IMR-90 (cell line): ENCODE measurements around the gene RTEL1. TPM values are rescaled to one million over a fixed set of nuclear protein-coding genes. Genes with fewer than 3 reads are reported as not detected.

Experiments
- ATAC-seq: fragments of 200-7000 bp; cut with Tn5 transposase; 2 replicates; pipeline ENCODE4 v1.9.1; 2020; ENCODE audit warnings: low read depth, mild to moderate bottlenecking, moderate library complexity
- BruUV-seq: library from RNA; stranded (reverse); fragments of 400-500 nt; replicated peaks from 2 replicates; lab custom pipeline; 2021; lab: Mats Ljungman, UMichigan
- CTCF ChIA-PET: fragments of 300-600 bp; formaldehyde crosslinking; extraction: SDS; loops from one replicate; lab custom pipeline; 2021; ENCODE audit warnings: antibody characterized with exemption; lab: Yijun Ruan, JAX
- POLR2A ChIA-PET: fragments of 300-600 bp; sonication (Branson Sonifier 250); formaldehyde crosslinking; loops from one replicate; lab custom pipeline; 2022; ENCODE audit warnings: antibody characterized with exemption; ENCODE audit not compliant: unreplicated experiment; lab: Charles Lee
- DNase-seq: peaks from one replicate; pipeline ENCODE4 v3.0.0; 2013
- H2AFZ ChIP-seq: replicated peaks from 2 replicates; pipeline ENCODE3; 2013; ENCODE audit warnings: low read length, mild to moderate bottlenecking; ENCODE audit not compliant: poor library complexity
- H2AK5ac ChIP-seq: 2 replicates; pipeline ENCODE4 v1.6.1; 2013; ENCODE audit warnings: low read depth, low read length, inconsistent platforms
- H2AK9ac ChIP-seq: replicated peaks from 2 replicates; pipeline ENCODE3; 2013; ENCODE audit warnings: mild to moderate bottlenecking, low read depth, low read length, moderate library complexity; ENCODE audit not compliant: poor library complexity
- H2BK120ac ChIP-seq: 2 replicates; pipeline ENCODE4 v1.6.1; 2013; ENCODE audit warnings: low read depth, low read length, inconsistent platforms
- H2BK15ac ChIP-seq: 3 replicates; pipeline ENCODE4 v1.6.1; 2013; ENCODE audit warnings: low read depth, low read length, inconsistent platforms
- H2BK20ac ChIP-seq: 2 replicates; pipeline ENCODE4 v1.6.1; 2013; ENCODE audit warnings: low read depth, mild to moderate bottlenecking, inconsistent platforms, low read length, moderate library complexity
- H2BK5ac ChIP-seq: 2 replicates; pipeline ENCODE4 v1.6.1; 2013; ENCODE audit warnings: mild to moderate bottlenecking, low read depth, low read length, inconsistent platforms; ENCODE audit not compliant: poor library complexity, severe bottlenecking
- H3K14ac ChIP-seq: replicated peaks from 2 replicates; pipeline ENCODE4 v1.6.1; 2013; ENCODE audit warnings: low read depth, low read length, inconsistent platforms
- H3K18ac ChIP-seq: 2 replicates; pipeline ENCODE4 v1.6.1; 2013; ENCODE audit warnings: low read depth, low read length, control low read depth
- H3K23ac ChIP-seq: 2 replicates; pipeline ENCODE4 v1.6.1; 2013; ENCODE audit warnings: low read depth, low read length, inconsistent platforms
- H3K27ac ChIP-seq: 2 replicates; pipeline ENCODE4 v1.5.1; 2013; ENCODE audit warnings: mild to moderate bottlenecking, control low read depth, low read length; ENCODE audit not compliant: insufficient read depth
- H3K27me3 ChIP-seq: 2 replicates; pipeline ENCODE4 v1.6.1; 2013; ENCODE audit warnings: low read length; ENCODE audit not compliant: control insufficient read depth, insufficient read depth
- H3K36me3 ChIP-seq: 2 replicates; pipeline ENCODE4 v1.6.1; 2013; ENCODE audit warnings: low read length, mixed read lengths; ENCODE audit not compliant: control insufficient read depth, insufficient read depth
- H3K4ac ChIP-seq: 2 replicates; pipeline ENCODE4 v1.6.1; 2013; ENCODE audit warnings: low read depth, low read length, inconsistent platforms
- H3K4me1 ChIP-seq: 2 replicates; pipeline ENCODE4 v1.6.1; 2013; ENCODE audit warnings: low read length, mixed read lengths; ENCODE audit not compliant: control insufficient read depth, insufficient read depth
- H3K4me2 ChIP-seq: 2 replicates; pipeline ENCODE4 v1.6.1; 2013; ENCODE audit warnings: low read depth, mild to moderate bottlenecking, control low read depth, low read length, moderate library complexity
- H3K4me3 ChIP-seq: 2 replicates; pipeline ENCODE4 v1.5.1; 2013; ENCODE audit warnings: low read depth, mild to moderate bottlenecking, control low read depth, low read length, moderate library complexity; ENCODE audit not compliant: insufficient read depth
- H3K56ac ChIP-seq: 2 replicates; pipeline ENCODE4 v1.6.1; 2013; ENCODE audit warnings: low read length, inconsistent platforms; ENCODE audit not compliant: insufficient read depth; ENCODE audit errors: extremely low read depth
- H3K79me1 ChIP-seq, 2 experiments: 2 replicates each; pipeline ENCODE4 v1.6.1; 2013; ENCODE audit warnings: low read length in 2 of 2, inconsistent platforms in 1 of 2, low read depth in 1 of 2
- H3K9ac ChIP-seq: 2 replicates; pipeline ENCODE4 v1.6.1; 2013; ENCODE audit warnings: low read depth, low read length, control low read depth
- H3K9me1 ChIP-seq: 2 replicates; pipeline ENCODE4 v1.6.1; 2013; ENCODE audit warnings: low read length, inconsistent platforms; ENCODE audit not compliant: insufficient read depth
- H3K9me3 ChIP-seq: 2 replicates; pipeline ENCODE4 v1.6.1; 2013; ENCODE audit warnings: low read length; ENCODE audit not compliant: control insufficient read depth, insufficient read depth
- H4K20me1 ChIP-seq: 2 replicates; pipeline ENCODE4 v1.6.1; 2013; ENCODE audit warnings: low read length, inconsistent platforms; ENCODE audit not compliant: insufficient read depth
- H4K5ac ChIP-seq: 2 replicates; pipeline ENCODE4 v1.6.1; 2013; ENCODE audit warnings: mild to moderate bottlenecking, low read depth, low read length, control low read depth
- H4K8ac ChIP-seq, 2 experiments: 2 replicates each; pipeline ENCODE4 v1.6.1; 2013; ENCODE audit warnings: low read depth in 2 of 2, low read length in 2 of 2, control low read depth in 1 of 2, inconsistent platforms in 1 of 2
- H4K91ac ChIP-seq: 2 replicates; pipeline ENCODE4 v1.6.1; 2013; ENCODE audit warnings: low read depth, low read length, inconsistent platforms; ENCODE audit not compliant: insufficient read depth
- BHLHE40 ChIP-seq: fragments of 150-350 bp; IDR thresholded peaks from 2 replicates; pipeline ENCODE4 v1.6.1; 2016; ENCODE audit warnings: mild to moderate bottlenecking, low read depth, low read length
- CEBPB ChIP-seq: IDR thresholded peaks from 2 replicates; pipeline ENCODE4 v1.6.1; 2012; ENCODE audit warnings: low read depth, low read length, improper control_type of control experiment
- CHD1 ChIP-seq: IDR thresholded peaks from 2 replicates; pipeline ENCODE4 v1.6.1; 2012; ENCODE audit warnings: low read depth, low read length, improper control_type of control experiment
- MAFK ChIP-seq: IDR thresholded peaks from 2 replicates; pipeline ENCODE4 v1.6.1; 2012; ENCODE audit warnings: low read depth, low read length, improper control_type of control experiment
- MAZ ChIP-seq: IDR thresholded peaks from 2 replicates; pipeline ENCODE4 v1.6.1; 2012; ENCODE audit warnings: low read depth, mild to moderate bottlenecking, low read length, improper control_type of control experiment, moderate library complexity, borderline replicate concordance
- MXI1 ChIP-seq: IDR thresholded peaks from 2 replicates; pipeline ENCODE4 v1.6.1; 2012; ENCODE audit warnings: low read depth, mild to moderate bottlenecking, low read length, moderate library complexity, borderline replicate concordance
- NFE2L2 ChIP-seq: fragments of 150-350 bp; IDR thresholded peaks from 2 replicates; pipeline ENCODE4 v1.6.1; 2016; ENCODE audit warnings: low read depth, mild to moderate bottlenecking, low read length
- POLR2A ChIP-seq: IDR thresholded peaks from 2 replicates; pipeline ENCODE4 v1.6.1; 2012; ENCODE audit warnings: mild to moderate bottlenecking, low read depth, low read length
- RAD21 ChIP-seq: IDR thresholded peaks from 2 replicates; pipeline ENCODE4 v1.6.1; 2012; ENCODE audit warnings: low read length, improper control_type of control experiment
- RCOR1 ChIP-seq: IDR thresholded peaks from 2 replicates; pipeline ENCODE4 v1.6.1; 2012; ENCODE audit warnings: mild to moderate bottlenecking, low read length, improper control_type of control experiment; ENCODE audit not compliant: insufficient replicate concordance
- RFX5 ChIP-seq: IDR thresholded peaks from 2 replicates; pipeline ENCODE4 v1.8.0; 2012; ENCODE audit warnings: low read depth, mild to moderate bottlenecking, low read length, moderate library complexity
- WGBS, 2 experiments: methylation state at CpG; one replicate each; pipeline versions ENCODE4 v1.1.5 to v1.1.7; 2013; ENCODE audit warnings: missing lambda C conversion rate in 2 of 2; ENCODE audit not compliant: insufficient read length in 1 of 2; ENCODE audit errors: extremely low coverage in 2 of 2; 5-methylcytosine and 5-hydroxymethylcytosine counted together
- dilution Hi-C: fragments of 300-500 bp; cut with HindIII; formaldehyde crosslinking; loops from one replicate; pipeline ENCODE4 v1.14.3; 2018; ENCODE audit warnings: low sequenced_read_pairs; ENCODE audit not compliant: unreplicated experiment
- in situ Hi-C: fragments of 300-500 bp; cut with MboI; formaldehyde crosslinking; loops from 3 replicates; pipeline ENCODE4 v1.14.3; 2019; ENCODE audit warnings: low sequenced_read_pairs, inconsistent platforms, mixed read lengths
- intact Hi-C: fragments of 100-400 bp; cut with micrococcal nuclease; formaldehyde crosslinking; loops from 2 replicates; pipeline ENCODE4 v1.10.0; 2022
- polyA plus RNA-seq, 3 experiments: library from polyadenylated mRNA; depleted of rRNA; stranded (reverse); fragments of >200 nt; gene quantifications; 2 replicates each; pipeline ENCODE4 v1.2.3, GENCODE V29; 2012; ENCODE audit warnings: low replicate concordance in 1 of 3
- total RNA-seq: library from RNA; depleted of rRNA; stranded (reverse); fragments of >200 nt; gene quantifications from 2 replicates; pipeline ENCODE4 v1.2.3, GENCODE V29; 2012
- TF ChIP-seq, protein P1 (sequence below): conservative IDR thresholded peaks from 2 replicates; pipeline ENCODE4 v1.5.1; 2012; ENCODE audit warnings: mild to moderate bottlenecking, low read depth, low read length, improper control_type of control experiment
- TF ChIP-seq, protein P2 (sequence below): fragments of 150-350 bp; IDR thresholded peaks from 2 replicates; pipeline ENCODE4 v1.6.1; 2016; ENCODE audit warnings: low read depth, mild to moderate bottlenecking, low read length, moderate library complexity, borderline replicate concordance

Gene RTEL1
- total and polyA plus RNA-seq, 2 of the 4 experiments (the other 2 are of a cell fraction) = 14.7 to 18.8 TPM

GRCh38 chr20:63645218-63645617 is 12.9 kb upstream of the RTEL1 start:
- Histone ChIP-seq H4K8ac (no peak overlapping the region), H3K9ac (no peak overlapping the region), H3K4ac (no peak overlapping the region), H3K4me2 (no peak overlapping the region), H3K18ac (no peak overlapping the region), H4K91ac (no peak overlapping the region), H3K79me1 (no peaks in the 10 kb centered on the region; a peak in 1 of 4 replicates), H2AFZ (no peak overlapping the region), H3K36me3 (no peaks in the 10 kb centered on the region), H3K14ac (no peak overlapping the region), H2BK15ac (no peak overlapping the region), H2BK20ac (no peak overlapping the region), H3K4me3 (no peak overlapping the region), H3K23ac (no peak overlapping the region), H3K9me1 (no peaks in the 10 kb centered on the region; the same call in 1 of the 2 replicates), H3K4me1 (no peaks in the 10 kb centered on the region), H4K20me1 (peaks cover 3% of the 10 kb centered on the region), H2BK5ac (no peak overlapping the region), H4K5ac (no peak overlapping the region), H3K56ac (no peak overlapping the region), H3K9me3 (no peaks in the 10 kb centered on the region), H2AK5ac (no peak overlapping the region), H3K27me3 (no peaks in the 10 kb centered on the region), H2AK9ac (no peak overlapping the region), H3K27ac (no peak overlapping the region), H2BK120ac (no peak overlapping the region)
- WGBS, 2 experiments = 100% methylated on average over 3 of the region's 4 CpGs; no CpG with 5 or more reads in 1 of the 2 experiments
- DNase-seq (no peak), ATAC-seq (no peak)
- in situ Hi-C loops = no loop called here
- POLR2A ChIA-PET = no interaction called here
- CTCF ChIA-PET = no interaction called here
- BruUV-seq = no TSS peak
- TF ChIP-seq CEBPB (no peak), NFE2L2 (no peak), MAFK (no peak), MXI1 (no peak), POLR2A (no peak), CHD1 (no peak), RCOR1 (no peak), BHLHE40 (no peak), MAZ (no peak), RFX5 (no peak), RAD21 (no peak)
- TF ChIP-seq, protein P1, sequence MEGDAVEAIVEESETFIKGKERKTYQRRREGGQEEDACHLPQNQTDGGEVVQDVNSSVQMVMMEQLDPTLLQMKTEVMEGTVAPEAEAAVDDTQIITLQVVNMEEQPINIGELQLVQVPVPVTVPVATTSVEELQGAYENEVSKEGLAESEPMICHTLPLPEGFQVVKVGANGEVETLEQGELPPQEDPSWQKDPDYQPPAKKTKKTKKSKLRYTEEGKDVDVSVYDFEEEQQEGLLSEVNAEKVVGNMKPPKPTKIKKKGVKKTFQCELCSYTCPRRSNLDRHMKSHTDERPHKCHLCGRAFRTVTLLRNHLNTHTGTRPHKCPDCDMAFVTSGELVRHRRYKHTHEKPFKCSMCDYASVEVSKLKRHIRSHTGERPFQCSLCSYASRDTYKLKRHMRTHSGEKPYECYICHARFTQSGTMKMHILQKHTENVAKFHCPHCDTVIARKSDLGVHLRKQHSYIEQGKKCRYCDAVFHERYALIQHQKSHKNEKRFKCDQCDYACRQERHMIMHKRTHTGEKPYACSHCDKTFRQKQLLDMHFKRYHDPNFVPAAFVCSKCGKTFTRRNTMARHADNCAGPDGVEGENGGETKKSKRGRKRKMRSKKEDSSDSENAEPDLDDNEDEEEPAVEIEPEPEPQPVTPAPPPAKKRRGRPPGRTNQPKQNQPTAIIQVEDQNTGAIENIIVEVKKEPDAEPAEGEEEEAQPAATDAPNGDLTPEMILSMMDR = no peak
- TF ChIP-seq, protein P2, sequence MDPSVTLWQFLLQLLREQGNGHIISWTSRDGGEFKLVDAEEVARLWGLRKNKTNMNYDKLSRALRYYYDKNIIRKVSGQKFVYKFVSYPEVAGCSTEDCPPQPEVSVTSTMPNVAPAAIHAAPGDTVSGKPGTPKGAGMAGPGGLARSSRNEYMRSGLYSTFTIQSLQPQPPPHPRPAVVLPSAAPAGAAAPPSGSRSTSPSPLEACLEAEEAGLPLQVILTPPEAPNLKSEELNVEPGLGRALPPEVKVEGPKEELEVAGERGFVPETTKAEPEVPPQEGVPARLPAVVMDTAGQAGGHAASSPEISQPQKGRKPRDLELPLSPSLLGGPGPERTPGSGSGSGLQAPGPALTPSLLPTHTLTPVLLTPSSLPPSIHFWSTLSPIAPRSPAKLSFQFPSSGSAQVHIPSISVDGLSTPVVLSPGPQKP = no peak
- intact Hi-C loops = no loop called here
- dilution Hi-C loops = no loop called here
